Tibial nerve (tissue), 3 donors: Measurements from ENCODE around the gene UNC50.

Source experiments
- CTCF ChIP-seq, 5 experiments: fragments of 200-600 bp in 3 of 5; fragments of 450-650 bp in 2 of 5; sonication (generic) in 3 of 5; IDR thresholded peaks; one replicate each; pipeline ENCODE4 v1.5.1; 2016 to 2019; ENCODE audit warnings: antibody characterized with exemption in 5 of 5, mild to moderate bottlenecking in 3 of 5, moderate library complexity in 2 of 5
- POLR2A ChIP-seq, 2 donors: fragments of 450-650 bp; IDR thresholded peaks; one replicate each; pipeline ENCODE4 v1.6.1; 2017; ENCODE audit warnings: antibody characterized with exemption in 2 of 2, mild to moderate bottlenecking in 2 of 2, moderate library complexity in 2 of 2

- TF ChIP-seq CTCF (IDR thresholded peaks at IDR 0.05): no peak
- no peak for TF ChIP-seq POLR2A (IDR thresholded peaks at IDR 0.05)
These were observed 35.7 kb upstream of the UNC50 start for GRCh38 chr2:98572676-98573075.
